Right lobe of liver (tissue), 4 donors: ENCODE results near the gene ZNF791.

Source experiments
- POLR2A ChIP-seq: fragments of 450-650 bp; IDR thresholded peaks from one replicate; pipeline ENCODE4 v1.6.1; 2017; ENCODE audit warnings: antibody characterized with exemption, mild to moderate bottlenecking
- TF ChIP-seq, protein P1 (sequence below), 4 donors: fragments of 200-600 bp in 3 of 4; fragments of 450-650 bp in 1 of 4; IDR thresholded peaks; one replicate each; pipeline versions ENCODE4 v1.5.1 to v1.8.0; 2016 to 2022; ENCODE audit warnings: antibody characterized with exemption in 4 of 4, mild to moderate bottlenecking in 2 of 4
- donor health status: DM: no; HTN: no; CAD: no.
- donor health status: DM: no; HTN: no; CAD: no.
- donor health status: DM: no; HTN: yes; CAD: no.

DNA sequence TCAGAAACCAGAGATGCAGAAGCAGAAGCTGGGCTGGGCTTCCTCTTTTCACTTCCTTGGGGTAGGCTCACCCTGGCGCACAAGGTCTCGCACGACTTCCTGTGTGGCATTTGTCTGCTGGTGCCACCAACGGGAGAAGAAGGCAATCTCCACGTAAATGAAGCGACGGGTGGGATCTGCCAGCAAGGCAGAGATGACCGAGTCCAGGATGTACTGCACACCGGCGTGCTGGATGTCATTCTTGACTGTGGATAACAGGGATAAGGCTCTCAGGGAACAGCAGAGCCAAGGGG, 54.5 kb downstream of the ZNF791 start:
- TF ChIP-seq, protein P1, sequence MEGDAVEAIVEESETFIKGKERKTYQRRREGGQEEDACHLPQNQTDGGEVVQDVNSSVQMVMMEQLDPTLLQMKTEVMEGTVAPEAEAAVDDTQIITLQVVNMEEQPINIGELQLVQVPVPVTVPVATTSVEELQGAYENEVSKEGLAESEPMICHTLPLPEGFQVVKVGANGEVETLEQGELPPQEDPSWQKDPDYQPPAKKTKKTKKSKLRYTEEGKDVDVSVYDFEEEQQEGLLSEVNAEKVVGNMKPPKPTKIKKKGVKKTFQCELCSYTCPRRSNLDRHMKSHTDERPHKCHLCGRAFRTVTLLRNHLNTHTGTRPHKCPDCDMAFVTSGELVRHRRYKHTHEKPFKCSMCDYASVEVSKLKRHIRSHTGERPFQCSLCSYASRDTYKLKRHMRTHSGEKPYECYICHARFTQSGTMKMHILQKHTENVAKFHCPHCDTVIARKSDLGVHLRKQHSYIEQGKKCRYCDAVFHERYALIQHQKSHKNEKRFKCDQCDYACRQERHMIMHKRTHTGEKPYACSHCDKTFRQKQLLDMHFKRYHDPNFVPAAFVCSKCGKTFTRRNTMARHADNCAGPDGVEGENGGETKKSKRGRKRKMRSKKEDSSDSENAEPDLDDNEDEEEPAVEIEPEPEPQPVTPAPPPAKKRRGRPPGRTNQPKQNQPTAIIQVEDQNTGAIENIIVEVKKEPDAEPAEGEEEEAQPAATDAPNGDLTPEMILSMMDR (IDR thresholded peaks at IDR 0.05) = no peak
- TF ChIP-seq POLR2A = no peak
